Astrocyte (in vitro differentiated cells and primary cell): ENCODE results near the gene GNE.

ENCODE experiments used
- CTCF ChIP-seq: IDR thresholded peaks from 2 replicates; pipeline ENCODE4 v1.5.1; 2011; ENCODE audit warnings: low read depth, mild to moderate bottlenecking, inconsistent platforms, low read length, moderate library complexity; ENCODE audit not compliant: insufficient read depth
- EZH2 ChIP-seq: IDR thresholded peaks from 2 replicates; pipeline ENCODE4 v1.6.1; 2012; ENCODE audit warnings: mild to moderate bottlenecking, low read length, inconsistent platforms; ENCODE audit not compliant: insufficient read depth

- no peak for TF ChIP-seq CTCF
- TF ChIP-seq EZH2 = no peak
Observed at GRCh38 chr9:36218011-36218410, 40.2 kb downstream of the GNE start.
